SHP77 treated with DMSO at 0.1 percent for 48 hours (cell line): ENCODE measurements around the gene KAZN.

Experiments
- DNase-seq: peaks from one replicate; lab custom pipeline; 2025; lab: John Stamatoyannopoulos, UW

The KAZN gene

DNA sequence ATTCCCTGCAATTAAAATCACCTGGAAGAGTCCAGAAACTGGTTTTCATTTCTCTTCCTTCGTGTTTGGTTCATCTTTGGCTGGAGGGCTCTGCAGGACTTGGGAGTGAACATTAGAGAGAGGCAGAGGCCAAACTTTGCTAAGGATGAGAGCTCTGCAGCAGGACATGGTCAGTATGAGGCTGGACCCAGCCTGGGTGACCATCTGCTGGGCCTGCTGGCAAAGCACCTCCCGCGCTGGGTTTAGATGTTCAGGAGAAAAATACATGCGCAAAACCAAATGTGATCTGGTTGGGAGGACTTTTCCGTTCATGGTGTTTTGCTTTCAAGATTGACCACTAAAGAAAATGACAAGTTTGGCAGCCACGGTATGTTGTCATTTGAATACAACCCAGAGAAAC lies 15.9 kb downstream of the KAZN start:
- no peak for DNase-seq

DNA sequence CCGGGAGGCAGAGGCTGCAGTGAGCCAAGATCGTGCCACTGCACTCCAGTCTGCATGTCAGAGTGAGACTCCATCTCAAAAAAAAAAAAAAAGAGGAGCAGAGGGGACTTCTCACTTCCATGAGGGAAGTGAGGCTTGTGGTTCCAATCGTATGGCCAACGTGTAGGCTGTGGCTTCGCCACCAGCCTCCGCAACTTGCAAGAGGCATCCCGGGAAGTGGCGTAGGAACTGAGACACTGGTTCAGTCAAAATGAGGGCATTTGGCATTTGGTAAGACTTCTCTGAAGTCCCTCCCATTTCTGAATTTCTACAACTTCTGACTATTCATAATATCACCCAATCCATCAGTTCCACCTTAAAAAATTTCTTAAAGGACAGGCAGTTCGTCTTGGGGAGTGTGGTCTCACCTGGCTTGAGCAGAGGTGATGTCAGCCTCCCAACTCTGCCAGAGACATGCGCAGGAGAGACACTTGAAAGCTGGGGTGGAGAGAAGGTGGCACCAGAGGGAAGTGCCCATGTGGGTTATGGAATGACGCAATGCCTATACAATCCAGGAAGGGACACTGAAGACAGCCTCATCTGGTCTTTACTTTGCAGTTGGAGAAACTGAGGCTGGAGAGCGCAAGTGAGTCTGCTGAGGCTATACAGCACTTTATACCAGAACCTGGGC lies 17.2 kb downstream of the KAZN start:
- DNase-seq, result no peak

DNA sequence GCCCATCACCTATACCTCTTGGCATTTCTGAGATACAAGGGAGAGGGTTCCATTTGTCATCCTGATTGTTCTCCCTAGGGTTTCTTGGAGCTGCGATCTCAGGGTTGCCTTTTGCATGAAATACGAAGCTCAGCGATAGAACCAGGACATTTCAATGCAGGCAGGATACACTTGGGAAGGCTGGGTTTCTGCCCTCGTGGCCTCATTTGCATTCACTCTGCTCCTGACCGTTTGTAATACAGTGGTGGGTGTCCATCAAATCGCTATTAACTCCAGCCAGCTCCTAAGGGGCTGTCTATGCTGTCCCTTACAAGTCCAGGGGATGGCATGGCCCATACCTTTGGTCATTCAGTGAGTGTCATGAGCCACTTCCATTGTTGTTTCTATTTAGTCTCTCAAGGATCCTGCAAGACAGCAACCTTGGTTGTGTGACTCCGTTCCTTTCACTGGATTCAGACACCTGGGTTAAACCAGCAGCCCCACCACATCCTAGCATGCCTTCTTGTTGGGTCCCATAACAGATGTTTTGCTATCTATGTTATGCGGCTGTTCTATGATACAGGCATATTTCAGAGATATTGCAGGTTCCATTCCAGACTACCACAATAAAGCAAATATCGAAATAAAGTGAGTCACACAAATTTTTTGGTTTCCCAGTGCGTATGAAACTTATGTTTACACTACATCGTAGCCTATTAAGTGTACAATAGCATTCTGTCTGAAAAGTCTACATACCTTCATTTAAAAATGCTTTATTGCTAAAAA lies 18.3 kb downstream of the KAZN start:
- DNase-seq, result no peak

DNA sequence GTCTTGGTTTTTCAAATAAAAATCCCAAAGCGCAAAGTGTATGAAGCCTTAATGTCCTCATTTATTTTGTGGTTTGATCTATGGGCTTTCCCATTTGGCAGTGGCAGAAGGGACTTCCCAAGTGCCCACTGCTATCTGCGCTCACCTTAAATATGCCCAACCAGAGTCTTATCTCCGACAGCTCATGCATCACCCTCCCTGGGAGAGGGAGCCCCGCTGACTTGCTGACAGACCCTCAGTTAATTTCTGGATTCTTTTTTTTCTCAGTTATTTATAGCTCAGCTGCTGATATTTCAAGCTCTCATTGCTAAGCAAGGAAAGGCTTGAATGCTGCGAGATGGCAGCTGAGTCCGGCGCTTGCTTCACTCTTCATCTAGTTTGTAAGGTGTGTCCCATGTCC lies 19.3 kb downstream of the KAZN start:
- no peak for DNase-seq

DNA sequence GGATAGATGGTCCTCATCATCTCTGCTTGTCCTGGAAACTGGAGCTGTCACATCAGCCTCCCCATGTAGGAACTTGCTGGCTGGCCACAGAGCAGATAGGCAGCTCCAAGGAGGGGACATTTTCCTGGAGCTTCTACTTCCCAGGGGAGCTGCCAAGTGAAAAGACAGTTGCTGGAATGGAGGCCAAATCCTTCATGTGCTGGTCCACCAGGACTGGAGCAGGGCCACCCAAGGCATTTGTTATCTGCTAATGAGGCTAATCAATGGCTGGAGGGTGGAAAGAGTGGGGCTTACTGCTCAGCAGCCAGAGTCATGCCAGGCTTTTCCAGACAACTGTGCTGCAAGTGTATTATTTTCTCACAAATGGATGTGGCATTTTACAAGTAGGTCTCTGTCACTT lies 22.5 kb downstream of the KAZN start:
- DNase-seq, result no peak

DNA sequence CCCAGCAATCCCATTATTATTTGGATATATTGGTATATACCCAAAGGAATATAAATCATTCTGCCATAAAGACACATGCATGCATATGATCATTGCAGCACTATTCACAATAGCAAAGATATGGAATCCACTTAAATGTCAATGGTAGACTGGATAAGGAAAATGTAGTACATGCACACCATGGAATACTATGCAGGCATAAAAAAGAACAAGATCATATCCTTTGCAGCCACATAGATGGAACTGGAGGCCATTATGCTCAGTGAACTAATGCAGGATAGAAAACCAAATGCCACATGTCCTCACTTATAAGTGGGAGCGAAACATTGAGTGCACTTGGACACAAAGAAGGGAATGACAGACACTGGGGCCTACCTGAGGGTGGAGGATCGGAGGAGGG lies 24.6 kb downstream of the KAZN start:
- DNase-seq, result no peak

DNA sequence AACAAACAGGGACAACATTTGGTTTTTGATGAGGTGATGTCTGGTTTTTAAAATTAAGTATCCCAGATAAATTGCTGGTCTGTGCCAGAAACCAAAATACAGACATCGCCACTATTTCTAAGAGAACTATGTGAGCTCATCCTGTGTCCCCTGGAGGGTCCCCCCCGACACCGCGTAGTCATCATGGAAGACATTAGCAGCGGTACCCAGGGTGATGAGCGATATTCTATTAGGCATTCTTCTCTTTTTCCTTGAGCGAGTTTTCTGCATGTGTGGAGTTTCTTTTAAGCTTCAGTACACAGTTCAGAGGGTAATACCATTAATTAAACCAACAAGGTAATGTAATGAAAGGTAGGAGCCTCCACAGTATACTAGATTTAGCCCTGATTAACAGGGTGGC lies 26.5 kb downstream of the KAZN start:
- no peak for DNase-seq

DNA sequence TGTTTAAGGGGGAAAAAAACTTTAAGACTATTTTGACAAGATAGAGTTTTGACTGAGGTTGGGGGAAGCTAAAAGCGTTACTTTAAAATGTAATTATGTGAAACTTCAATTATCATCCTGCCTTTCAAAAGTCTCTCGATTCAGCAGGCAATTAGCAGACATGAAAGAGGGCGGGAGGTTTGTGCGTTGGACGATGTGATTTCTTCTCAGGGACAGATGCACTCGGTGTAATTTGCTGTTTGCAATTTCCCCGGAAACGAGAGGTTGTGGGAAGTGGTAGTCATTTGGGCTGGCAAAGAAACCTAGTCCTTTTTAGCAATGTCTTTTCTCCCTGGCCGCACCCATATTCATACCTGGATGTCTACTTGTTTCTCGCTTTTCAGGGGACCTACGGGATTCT lies 27.1 kb downstream of the KAZN start:
- no peak for DNase-seq

DNA sequence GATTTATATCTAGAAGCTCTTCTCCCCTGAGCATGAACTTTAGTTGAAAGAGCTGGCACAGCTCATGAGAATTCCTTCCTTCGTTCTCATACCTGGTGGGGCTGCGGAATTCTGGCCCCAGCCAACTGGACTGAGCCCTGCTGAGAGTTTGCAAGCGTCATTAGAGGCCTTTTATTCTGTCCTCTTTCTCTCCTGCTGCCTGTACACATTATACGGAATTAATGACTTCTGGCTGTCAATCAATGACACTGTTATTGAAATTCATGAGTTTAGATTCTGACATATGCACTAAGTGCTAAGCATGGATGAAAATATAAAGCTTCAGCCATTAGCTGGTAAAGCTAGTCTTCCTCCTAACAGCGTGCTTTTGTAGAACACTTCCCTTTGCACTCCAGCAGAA lies 27.5 kb downstream of the KAZN start:
- no peak for DNase-seq

DNA sequence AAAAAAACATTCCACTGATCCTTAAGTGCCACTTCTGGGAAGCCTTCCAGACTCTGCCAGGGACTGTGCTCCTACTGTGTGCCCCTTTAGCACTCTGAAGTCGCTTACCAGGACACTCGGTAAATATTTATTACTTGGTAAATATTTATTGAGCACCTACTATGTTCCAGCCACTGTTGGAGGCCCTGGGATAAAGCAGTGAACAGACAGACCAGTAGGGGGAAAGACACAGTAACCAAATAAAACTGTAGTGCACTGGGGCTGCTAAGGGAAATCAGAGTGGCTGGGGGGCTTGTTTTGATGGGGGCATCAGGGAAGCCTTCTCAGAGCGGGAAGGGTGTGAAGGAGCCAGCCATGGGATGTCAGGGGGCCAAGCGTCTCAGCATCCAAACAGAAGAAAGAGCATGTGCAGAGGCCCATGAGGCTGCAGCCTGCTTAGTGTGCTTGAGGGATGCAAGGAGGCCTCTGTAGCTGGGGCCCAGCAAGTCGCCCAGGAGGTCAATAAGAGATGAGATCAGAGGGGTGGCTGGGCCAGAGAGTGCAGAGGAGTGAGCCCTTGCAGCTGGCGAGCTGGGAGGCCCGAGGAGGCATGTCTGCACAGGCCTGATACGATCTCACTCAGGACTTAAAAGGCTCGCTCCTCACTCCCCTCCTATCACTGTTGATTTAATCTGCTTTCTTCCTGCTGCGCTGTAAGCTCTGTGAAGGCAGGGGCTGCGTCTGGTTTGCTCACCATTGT lies 28.6 kb downstream of the KAZN start:
- DNase-seq, result no peak

DNA sequence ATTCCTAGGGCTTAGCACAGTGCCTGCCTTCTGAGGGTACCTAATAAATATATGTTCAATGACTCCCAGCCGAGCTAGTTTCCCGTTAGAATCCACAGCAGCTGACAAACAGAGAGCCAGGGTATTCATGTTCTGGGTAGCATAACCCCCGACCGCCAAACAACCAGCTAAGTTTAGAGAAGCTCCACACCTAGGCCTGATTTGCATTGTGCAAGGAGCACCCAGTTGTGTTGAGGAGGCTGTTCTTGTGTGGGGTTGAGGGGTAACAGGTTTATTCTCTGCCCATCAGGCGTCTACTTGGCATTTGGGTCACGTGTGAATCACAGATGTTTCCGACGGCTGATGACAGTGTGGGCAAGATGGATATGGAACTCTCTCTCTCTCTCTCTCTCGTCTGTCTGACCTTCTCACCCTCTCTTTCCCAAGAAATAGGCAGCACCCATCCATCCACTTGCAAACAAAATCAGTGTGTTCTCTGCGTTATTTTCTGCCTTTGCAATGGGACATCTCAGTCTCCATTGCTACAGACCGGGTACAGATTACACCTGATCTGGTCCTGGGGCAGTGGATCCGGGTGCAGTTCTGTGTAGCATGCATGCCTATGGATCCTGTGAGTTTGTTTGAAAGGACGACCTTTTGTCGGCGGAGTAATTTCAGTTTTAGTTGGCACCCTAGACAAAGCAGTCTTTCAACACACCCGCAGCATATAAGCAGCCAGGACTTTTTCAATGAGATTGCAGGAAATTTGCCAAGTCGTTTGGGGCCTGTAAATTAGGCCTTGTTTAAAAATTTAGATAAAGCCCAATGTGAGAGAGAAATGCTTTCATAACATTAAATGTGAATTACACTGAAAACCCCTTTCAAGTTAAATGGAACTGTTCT lies 29.4 kb downstream of the KAZN start:
- no peak for DNase-seq

DNA sequence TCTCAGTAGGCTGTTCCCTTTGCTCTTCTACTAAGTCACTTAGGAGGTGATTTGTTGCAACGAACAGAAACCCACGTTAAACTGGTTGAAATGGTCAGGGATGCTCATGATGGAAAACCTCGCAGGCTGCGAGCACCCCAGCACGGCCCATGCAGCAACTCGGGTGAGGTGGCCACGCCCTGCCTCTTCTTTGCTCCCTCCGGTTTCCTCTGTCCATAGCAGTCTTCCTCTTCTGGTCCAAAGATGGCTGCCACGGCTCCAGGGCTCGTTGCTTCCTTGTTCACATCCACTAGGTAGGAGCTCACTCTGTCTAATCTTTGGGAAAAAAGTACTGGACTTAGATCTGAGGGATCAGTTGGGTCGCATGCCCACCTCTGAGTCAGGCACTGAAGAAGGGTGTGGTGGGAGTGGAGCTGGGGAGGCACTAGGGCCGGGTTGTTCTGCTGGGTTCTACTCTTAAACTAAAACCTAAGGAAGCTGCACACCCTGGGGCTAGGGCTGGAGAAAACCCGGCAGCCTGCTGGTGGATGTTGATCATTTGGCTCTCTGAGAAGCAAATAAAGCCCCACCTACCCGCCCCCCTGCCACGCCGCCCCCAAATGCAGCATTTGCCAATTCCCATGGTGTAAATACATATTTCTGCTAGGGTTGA lies 31.0 kb downstream of the KAZN start:
- no peak for DNase-seq

DNA sequence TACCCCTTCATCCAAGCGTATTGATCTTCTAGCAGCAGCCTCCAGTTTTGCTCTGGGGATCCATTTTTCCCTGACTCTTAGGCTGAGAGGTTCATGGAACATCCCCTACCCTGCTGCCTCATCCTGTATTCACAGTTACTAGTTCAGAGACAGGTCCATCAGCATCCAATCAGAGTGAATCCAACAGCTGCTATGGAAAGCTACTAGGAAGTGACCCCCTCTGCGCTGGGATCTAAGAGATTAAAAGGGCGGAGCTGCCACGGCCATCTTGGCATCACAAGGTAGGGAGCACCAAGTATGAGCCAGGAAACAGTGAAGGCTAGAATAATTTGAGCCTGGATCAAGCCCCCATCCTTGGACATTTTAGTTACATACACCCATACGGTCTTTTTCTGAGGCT lies 32.5 kb downstream of the KAZN start:
- no peak for DNase-seq

DNA sequence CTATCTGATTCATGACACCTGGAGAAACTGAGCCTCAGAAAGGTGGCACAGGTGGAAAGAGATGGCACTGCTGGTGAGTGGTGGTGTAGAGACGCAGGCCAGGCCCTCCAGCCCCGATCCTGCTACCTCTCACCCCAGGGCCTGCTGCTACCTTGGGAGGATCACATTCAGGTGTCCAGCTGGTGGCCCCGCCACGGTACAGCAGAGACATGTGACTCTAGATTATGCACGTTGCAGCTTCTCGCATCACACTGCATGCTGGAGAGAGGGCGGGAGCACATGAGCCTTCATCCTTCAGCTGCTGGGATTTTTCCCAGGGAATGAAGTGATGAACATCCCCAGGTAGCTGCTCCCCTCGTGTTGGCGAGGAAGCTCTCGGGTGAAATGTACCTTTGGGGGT lies 32.9 kb downstream of the KAZN start:
- no peak for DNase-seq

DNA sequence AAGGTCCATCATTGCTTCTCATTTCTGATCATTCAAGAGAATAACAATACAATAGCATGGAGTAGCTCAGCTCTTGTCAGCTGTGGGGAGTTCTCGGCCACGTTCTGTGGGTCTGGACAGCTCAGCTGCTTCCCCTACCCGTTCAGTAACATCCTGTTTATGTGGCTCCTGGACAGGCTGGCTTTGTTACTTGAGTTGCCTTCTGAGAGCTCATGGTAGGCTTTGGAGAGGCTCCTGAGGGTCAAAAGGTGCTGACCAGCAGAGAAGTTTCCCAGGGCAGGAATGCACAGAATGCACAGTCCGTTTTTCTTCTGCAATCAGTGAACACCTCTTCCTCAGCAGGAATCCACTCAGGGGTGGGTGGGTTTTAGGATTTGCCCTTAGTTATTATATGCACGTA lies 36.0 kb downstream of the KAZN start:
- DNase-seq, result no peak

DNA sequence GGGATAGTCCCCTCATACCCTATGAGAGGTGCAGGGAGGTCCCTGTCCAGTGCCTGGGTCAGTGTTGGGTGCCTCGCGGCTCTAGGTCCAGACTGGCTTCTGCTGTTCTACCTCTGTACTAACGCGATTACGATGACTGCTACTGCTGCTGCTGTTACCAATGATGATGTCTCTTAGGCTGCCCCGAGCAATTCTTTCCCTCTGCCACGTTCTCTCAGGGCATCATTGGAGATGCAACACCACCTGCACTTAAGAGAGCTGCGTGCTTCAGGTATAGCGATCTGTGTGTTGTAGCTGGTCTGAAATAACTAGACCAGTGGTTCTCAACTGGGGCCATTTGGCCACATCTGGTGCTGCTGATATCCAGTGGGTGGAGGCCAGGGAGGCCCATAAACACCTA lies 36.9 kb downstream of the KAZN start:
- no peak for DNase-seq

DNA sequence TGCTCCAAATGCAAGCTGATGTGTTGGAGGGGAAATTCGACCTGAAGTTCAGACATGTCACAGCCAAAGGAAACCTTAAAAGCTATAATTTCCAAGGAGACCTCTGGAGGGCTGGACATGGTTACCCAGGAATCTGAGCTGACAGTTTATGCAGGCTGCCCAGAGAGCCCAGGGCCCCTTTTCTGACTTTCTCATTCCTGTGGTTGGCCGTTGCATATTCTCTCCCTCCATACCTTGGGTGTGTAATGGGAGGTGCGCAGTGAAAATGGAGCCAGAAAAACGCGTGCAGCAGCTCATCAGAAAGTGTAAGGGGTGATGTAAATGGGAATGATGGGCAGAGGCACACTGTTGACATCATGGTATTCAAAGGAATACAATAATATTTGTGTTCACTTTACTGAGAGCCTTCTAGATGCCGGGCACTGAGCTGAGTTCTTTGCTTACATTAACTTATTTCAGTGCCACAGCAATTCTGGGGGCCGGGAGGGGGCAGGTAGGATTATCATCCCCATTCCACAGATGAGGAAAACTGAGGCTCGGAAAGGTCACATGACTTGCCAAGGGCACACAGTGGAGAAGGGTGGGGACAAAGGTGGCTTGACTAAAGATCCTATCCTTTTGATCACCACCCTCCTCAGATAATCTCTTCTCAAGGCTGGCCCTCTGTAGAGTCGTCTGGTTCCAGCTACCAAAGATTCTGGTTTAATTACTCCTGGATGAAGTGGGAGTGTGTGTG lies 38.6 kb downstream of the KAZN start:
- DNase-seq, result no peak

DNA sequence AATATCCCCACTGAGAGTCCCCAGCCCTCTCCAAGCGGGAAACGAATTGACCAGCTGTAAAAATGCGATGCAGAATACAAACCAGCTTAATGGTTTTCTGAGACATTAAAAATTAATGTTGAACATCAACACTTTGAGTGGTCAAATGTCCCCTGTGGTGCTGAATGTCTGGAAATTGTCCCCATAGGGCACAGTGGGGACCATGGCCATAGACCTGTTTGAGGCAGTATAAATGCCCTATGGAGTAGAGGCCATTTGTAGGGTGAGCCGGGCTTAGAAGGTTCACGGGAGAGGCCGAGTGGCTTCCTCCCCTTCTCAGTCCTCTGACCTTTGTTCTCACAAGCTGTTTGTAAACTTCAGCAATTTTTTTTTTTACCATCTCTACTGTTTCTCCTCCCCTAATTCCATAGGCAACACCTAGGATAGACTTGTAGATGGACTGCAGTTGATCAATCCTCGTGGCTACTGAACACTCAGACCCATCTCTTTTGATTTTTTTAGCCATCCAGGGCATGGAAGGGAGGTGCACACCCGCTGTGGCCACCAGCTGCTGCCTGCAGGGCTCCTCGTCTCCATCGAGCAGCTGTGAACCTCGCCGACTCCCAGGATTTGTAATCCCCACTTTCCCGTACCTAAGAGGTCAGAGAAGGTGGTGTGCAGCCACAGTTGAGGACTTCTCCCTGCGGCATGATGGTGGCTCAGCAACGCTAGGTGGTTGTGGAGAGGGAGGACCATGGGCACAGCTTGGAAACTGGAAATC lies 41.0 kb downstream of the KAZN start:
- DNase-seq, result no peak

DNA sequence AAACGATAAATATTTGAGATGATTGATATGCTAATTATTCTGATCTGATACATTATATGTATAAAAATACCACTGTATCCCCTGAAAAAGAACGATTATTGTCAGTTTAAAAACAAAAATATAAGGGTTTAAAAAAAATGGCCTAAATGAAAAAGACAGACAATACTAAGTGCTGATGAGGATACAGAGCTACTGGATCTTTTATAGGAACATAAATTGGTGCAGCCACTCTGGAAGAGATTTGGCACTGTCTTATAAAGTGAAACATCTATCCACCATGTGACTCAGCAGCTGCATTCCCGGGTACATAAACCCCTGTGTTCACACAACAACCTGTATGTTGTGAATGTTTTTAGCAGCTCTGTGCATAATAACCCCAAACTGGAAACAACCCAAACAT lies 44.2 kb downstream of the KAZN start:
- DNase-seq, result no peak

DNA sequence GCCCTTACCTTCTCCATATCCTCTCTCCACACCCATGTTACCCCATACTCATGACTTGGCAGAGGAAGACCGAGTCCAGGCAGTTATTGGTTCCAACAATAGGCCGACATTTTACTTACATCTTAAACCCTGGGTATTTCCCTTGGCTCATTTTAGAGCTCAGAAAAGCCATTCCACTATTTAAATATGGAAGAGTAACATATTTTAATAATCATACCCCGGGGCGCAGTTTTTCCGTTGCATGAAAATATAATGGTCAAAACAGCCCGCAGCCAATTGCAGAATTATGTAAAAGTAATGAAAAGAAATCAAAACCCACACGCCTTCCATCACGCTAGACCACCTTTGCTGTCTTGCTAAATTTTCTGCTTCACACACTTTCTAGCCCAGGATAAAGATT lies 48.5 kb downstream of the KAZN start:
- DNase-seq, result no peak
